RKO (cell line): ENCODE measurements around the gene OR51A2.
"Not testable (repeated sequence)": the region's sequence is repeated elsewhere in the genome, so short reads cannot be mapped to it uniquely, and the experiment has no call there.

Experiments used
- DNase-seq: peaks from one replicate; pipeline ENCODE4 v3.0.0-alpha.2; 2016; ENCODE audit warnings: low spot score

Gene OR51A2, protein sequence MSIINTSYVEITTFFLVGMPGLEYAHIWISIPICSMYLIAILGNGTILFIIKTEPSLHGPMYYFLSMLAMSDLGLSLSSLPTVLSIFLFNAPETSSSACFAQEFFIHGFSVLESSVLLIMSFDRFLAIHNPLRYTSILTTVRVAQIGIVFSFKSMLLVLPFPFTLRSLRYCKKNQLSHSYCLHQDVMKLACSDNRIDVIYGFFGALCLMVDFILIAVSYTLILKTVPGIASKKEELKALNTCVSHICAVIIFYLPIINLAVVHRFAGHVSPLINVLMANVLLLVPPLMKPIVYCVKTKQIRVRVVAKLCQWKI

DNA sequence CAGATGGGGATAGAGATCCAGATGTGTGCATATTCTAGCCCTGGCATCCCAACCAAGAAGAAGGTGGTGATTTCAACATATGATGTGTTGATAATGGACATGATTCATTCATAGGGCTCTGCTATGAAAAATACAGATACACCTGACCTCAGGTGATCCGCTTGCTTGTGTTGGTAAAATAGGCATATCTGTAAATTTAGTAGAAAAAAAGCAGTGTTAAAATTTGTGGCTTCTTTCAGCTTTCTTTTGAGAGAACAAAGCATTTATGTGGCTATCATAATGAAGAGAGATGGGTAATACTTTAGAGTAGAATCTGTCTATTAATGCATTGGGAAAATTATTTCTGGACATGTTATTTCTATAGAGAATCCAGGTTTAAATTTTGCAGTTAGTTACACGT lies at the start of gene OR51A2:
OR51A2 (minus strand) TSS at position 101 of the 400 bp plus-strand sequence; CDS start at position 101, 0 bp downstream.
- DNase-seq, result not testable (repeated sequence)

DNA sequence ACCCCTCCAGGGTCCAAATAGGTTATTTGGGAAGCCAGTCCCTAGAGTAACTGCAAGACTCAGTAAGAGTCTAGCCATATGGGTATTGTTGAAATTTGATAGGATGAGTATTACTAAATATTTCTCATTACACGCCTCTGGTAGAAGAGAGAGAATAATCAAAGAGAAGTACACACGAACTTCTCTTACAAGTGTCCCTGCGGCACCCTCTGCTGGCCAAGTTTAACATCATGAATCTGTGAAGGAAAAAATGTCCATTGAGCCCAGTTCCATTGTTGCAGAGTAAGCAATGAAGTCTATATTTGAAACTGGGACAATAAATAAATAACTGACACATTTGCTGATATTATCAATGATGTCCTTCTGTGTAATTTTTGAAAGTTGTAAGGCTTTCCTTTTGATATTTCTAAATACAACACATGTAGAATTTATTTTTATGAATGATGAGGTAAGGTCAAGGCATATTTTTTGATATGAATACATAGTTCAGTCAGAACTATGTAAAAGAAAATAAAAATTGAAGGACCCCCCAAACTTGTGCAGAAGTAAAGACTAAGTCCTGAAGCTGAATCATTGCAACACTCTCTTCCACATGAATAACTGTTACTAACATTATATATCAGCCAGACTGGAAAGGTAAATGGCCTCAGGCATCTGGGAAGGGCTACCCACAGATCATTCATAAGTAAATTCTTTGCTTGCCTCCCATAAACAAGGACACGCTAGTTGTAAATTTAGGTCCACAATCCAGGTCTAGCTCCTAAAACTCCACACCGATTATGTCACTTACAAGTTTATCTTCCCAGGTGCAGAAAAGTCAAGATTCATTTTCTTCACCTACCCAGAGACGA lies 49.1 kb upstream of the OR51A2 start:
- DNase-seq, result peak; percentile 62

DNA sequence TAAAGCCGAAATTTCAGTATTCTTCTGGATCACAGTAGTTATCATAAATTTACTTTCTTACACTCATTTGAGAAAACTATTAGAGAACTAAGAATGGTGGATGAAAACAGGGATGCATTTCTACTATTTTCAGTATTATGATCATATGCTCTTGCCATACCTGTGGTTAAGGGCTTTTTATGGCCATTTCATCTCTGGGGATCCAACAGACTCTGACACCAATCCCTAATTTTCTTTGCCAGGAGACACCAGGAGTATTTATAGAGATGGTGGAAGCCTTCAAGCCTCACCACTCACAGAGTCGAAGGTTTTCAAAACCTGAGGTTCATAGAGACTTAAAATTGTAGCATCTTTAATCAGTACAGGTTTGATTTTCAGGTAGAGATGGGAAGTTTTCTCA lies 39.0 kb upstream of the OR51A2 start, which contains the start of gene OR51L1:
OR51L1 (plus strand) TSS at position 301 of the 400 bp plus-strand sequence. CDS start 4,132 bp downstream, outside the sequence.
- DNase-seq, result no peak

DNA sequence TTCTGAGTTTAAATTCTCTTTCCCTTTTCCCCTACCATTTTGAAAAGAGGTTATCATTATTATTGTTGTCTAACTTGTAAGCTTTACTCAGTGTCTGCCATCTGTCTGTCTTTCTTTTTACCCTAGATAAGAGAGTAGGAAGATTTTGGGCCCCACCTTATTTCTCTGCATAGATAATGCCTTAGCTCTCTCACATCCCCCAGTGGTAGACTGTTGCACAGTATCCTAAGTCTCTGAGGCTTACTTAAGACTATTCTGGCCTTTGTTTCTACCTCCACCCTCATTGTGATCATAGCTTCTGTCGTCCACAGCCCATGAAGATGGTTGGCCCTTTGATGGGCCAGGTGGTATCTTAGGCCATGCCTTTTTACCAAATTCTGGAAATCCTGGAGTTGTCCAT lies 35.5 kb upstream of the OR51A2 start:
- DNase-seq, result peak; percentile 12

DNA sequence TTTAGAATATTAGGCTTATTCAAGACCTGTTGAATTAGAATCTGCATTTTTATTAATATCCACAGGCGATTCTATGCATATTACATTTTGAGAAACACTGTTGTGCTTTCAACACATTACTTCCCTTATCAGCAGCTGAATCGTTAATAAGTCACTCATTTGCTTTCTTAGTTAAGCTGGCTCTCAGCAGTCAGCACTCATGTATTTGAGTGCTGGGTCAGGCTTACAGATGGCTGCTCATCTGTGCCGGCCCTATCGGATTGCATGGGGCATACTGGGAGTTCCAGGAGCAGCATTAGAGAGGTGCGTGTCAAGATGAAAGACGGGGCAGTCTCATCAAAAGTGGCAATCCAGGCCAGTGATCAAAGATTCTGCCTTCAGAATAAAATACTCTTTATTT lies 28.3 kb upstream of the OR51A2 start:
- no peak for DNase-seq

DNA sequence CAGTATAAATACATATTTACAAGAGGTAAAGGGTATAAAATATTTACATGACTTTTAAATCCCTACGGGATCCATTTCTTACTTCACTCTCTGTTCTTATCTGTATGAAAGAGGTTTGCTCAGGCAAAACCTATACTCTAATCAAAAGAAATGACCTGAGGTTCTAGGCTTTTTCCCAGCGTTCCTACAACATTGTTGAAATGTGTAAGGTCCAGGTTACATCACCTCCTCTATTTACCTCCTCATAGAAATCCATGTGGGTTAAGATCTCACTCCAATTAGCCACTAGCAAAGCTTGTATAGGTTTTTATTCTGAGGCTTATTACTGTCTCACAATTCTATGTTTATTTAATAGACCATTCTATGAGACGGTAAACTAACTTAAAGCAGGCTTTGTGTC lies 27.2 kb upstream of the OR51A2 start:
- DNase-seq, result no peak

DNA sequence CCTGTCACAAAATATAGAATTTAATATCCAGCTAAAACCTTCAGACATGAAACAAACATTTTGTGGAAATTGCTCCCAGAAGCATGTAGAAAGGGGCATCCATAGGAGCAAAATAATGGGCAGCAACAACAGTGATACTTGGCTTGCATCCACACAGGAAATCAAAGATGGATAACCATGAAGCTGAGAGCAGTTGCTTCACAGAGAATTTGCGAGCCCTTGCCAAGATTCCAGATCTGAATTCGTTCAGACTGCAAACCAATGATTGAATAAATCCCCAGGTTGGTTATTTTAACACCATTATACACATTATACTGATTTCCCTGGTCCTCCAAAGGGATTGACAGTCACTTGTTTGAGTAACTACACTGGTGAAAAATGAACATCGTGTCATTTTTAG lies 23.5 kb upstream of the OR51A2 start:
- DNase-seq, result no peak

DNA sequence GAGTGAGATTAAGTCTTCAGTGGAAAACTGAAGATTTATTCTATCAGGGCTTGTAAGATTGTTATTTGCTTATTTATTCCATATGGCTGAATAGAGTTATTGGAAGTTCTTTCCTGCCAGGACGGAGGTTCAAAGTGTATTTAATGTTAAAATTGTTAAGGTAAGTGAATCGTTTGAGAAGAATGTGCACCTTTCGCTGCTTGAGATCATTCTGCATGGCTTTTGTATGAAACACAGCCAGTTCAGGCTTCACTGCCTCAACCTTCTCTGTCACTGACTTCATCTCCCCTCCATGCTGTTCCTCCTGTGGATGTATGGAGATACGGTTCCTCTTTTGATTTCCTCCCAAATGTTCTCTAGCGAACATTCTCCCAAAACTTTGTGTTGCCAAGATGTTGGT lies 19.9 kb upstream of the OR51A2 start:
- DNase-seq, result no peak

DNA sequence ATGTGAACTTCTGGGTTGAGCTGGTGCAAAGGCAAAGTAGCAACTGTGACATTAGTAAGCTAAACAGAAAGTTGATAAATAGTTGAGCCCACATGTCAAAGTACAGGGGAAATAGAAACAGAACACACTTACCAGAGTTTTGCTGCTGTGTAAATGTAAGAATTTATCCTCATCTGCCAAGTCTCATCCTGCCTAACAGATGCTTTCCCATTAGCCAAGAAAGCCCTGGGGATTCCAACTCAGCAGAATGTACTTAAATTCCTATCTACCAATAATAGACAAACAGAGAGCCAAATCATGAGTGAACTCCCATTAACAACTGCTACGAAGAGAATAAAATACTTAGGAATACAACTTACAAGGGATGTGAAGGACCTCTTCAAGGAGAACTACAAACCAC lies 7.3 kb upstream of the OR51A2 start:
- DNase-seq, result no peak

DNA sequence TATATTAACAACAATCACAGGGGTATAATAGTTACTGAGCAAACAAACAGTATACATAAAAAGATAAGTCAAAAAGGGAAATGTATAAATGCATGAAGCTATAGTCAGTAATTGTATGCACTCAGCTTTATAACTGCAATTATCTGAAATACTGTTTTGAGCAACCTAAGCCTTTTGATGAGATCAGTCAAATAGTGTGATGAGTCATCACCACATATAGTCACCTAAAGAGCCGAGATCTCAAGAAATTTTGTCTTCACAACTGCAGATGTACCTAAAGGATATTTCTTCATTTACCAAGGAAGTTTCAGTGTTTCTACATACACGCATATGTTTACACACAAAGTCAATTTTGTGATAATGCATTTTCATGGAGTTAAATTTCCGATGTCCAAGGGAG lies 5.4 kb upstream of the OR51A2 start:
- peak; percentile 21 for DNase-seq

DNA sequence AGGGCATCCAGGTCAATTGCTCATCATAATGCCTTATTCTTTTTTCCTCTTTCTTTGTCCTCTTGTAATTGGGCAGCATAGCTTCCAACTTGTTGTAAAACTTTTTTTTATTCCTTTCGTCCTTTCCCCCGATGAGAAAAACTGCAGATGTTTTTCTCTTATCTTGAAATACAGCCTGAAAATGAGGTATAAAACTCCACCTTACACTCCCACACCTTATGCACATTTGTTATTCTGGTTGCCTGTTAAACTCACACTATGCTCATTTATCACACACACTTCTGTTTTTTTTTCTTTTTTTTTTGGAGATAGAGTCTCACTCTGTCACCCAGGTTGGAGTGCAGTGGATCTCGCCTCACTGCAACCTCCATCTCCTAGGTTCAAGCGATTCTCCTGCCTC lies 1.9 kb upstream of the OR51A2 start:
- DNase-seq, result no peak

DNA sequence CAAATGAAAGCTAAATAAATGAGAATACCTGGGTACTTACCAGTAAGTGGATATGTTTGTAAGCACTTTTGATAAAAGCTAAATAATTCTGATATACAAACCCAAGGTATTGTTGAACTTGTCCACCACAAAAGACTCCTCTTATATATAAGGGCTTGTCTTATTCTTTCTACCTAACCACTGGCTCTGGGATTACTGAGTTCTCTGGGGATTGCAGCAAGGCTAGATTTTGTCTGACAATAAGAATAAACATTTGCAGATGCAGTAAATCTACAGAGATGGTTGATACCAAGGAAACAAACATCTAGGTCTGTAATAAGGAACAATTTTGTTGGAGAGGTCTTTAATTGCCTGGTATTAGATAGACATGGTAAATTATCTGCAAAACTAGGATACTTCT lies 8.0 kb downstream of the OR51A2 start, which contains the start of gene OR51A4:
OR51A4 (minus strand) TSS at position 101 of the 400 bp plus-strand sequence. CDS start 505 bp downstream, outside the sequence.
- no peak for DNase-seq

DNA sequence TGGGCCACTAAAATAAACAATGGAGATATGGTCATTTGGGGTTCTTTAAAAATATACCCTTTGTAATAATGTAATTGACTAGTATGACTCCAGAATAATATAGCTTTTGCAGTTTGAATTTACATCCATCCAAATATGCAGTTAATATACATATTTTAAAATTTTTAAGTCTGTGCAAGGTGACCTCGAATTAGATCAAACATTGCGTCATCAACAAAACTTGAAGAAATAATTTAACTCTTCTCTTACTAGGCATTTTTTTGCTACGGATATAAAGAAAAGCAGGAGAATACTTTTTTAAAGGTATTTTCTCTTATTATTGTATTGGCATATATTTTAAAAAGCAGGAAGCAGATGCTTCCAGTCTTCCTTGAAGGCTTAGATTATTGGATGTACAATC lies 18.8 kb downstream of the OR51A2 start:
- no peak for DNase-seq

DNA sequence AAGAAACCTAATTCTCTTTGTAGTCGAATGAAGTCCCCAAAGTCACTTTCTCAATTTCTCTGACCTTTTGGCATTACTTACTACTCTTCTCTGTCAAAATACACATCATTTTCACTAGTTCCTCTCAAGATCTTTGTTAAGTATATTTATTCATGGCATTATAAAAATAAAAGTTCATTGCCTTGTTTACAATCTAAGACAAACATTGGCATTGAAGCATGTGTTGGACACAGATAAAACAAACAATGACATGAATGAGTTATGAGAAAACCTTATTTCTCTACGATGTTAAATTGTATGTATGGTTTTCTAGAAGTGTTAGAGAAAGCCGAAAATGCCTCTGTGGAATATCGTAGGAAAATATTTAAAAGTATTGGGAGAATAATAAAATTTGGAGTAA lies 22.8 kb downstream of the OR51A2 start:
- DNase-seq, result no peak

DNA sequence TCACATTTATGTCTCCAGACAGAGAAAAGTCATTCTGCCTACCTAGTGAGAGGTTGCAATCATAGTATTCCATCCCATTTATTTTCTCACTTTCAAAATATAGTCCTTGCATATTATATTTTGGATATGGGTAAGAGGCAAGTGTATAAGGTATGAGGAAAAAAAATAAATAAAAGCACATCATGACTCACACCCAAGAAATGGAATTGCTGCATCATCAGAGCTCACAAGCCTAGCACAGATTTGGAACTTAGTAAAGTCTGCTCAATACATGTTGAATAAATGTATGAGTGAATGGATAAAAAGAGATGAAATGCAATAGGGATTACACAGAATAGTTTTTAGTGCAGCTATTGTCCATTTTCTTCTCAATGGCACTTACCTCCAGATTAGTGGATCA lies 28.9 kb downstream of the OR51A2 start:
- DNase-seq, result no peak

DNA sequence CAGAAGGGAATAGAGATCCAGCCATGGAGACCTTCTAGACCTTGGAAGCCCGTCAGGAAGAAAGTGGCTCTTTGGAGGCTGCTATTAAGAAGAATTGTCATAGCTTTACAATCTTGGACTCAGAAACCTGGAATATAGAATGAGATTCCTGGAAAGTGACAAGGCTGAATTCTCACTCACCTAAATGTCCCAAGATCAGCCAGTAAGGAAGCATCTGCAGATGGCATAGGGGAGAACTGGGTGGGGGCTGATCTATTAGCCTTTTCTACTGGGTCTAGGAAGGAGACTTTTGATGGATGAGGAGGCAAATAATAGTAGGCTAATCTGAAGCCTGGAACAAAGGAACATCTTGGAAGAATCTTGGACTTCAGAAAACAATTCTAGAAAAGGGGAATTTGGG lies 31.3 kb downstream of the OR51A2 start, which contains the start of gene OR51G1:
OR51G1 (minus strand) TSS at position 101 of the 400 bp plus-strand sequence; CDS start at position 101, 0 bp downstream.
- DNase-seq, result no peak

DNA sequence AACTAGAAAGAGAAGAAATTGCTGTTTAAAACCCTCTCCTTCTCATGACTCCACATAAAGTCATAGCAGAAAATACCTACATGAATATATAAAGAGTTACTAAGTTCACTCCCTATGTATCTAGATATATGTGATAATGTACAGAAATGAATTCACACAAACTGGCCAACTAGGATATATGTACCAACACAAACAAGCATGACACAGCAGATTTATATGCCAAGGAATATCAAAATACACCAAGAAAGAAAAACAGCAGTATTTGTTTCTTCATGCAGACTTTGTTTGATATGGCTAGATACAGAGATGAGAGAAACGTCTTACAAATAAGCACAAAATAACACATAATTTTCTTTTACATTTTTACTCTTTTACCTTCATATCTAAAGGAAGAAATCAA lies 33.2 kb downstream of the OR51A2 start:
- DNase-seq, result no peak

DNA sequence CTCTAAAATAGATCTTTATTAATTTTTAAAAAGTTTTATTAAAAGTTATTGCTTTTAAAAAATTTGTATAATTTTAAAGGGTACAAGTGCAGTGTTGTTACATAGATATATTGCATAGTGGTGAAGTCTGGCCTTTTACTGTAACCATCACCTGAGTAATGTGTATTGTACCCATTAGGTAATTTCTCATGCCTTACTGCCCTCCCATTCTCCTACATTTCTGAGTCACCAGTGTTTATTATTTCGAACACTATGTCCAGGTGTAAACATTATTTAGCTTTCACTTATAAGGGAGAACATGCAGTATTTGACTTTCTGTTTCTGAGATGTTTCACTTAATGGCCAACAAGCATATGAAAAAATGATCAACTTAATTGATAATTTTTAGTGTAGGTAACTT lies 33.7 kb downstream of the OR51A2 start:
- no peak for DNase-seq

DNA sequence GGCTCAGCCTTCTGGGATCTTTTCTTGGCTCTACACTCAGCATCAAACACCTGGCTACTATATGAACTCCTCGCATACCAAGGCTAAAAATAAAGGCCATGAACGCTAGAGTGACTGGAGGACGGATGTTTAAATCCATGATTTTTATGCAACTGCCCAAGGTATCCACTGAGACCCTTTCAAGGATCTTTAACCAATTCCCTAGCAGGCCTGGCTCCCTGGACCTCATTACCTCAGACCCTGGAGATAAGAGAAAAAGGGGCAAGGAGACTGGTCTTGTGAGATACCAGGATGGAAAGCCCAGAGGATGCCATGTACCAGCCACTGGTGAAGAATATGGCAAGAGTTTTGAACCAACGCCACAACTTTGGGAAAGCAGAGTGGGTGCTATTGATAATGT lies 36.3 kb downstream of the OR51A2 start, which contains the start of gene OR51G2:
OR51G2 (minus strand) TSS at position 101 of the 400 bp plus-strand sequence. CDS start 3,687 bp downstream, outside the sequence.
- no peak for DNase-seq

DNA sequence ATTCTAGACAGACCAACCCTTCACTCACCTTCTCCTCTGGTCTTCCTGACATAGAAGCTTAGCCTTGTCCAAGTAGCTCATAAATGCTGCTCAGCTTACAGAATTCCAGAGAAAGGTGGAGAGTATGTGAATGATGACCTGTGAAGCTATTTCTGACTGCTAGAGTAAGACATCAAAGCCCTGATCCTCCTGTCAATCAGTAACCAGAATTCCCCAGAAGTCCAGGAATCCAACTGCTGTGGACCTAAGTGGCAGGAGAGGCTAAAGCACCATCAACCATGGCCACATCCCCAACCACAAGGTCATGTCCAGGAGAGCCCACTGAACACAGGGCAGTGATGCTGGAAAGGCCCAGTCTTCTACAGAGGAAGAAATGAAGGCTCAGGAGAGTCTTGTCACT lies 38.9 kb downstream of the OR51A2 start:
- no peak for DNase-seq
